GM12873 (cell line): ENCODE results near the gene MFAP3.

ENCODE experiments used
- TF ChIP-seq, protein P1 (sequence below): IDR thresholded peaks from 2 replicates; pipeline ENCODE4 v1.5.1; 2012; ENCODE audit warnings: low read depth, mild to moderate bottlenecking, moderate library complexity, low read length, control low read depth; ENCODE audit not compliant: insufficient read depth; ENCODE audit errors: missing control alignments

MFAP3 gene

GRCh38 chr5:154038707-154039457 is at the start of gene MFAP3, which contains the start of gene FAM114A2:
Gene MFAP3 (plus strand): TSS chr5:154038967. CDS start chr5:154049723, 10,756 bp downstream.
Gene FAM114A2 (minus strand): TSS chr5:154038910. CDS start chr5:154034953, 3,957 bp downstream.
- TF ChIP-seq, protein P1, sequence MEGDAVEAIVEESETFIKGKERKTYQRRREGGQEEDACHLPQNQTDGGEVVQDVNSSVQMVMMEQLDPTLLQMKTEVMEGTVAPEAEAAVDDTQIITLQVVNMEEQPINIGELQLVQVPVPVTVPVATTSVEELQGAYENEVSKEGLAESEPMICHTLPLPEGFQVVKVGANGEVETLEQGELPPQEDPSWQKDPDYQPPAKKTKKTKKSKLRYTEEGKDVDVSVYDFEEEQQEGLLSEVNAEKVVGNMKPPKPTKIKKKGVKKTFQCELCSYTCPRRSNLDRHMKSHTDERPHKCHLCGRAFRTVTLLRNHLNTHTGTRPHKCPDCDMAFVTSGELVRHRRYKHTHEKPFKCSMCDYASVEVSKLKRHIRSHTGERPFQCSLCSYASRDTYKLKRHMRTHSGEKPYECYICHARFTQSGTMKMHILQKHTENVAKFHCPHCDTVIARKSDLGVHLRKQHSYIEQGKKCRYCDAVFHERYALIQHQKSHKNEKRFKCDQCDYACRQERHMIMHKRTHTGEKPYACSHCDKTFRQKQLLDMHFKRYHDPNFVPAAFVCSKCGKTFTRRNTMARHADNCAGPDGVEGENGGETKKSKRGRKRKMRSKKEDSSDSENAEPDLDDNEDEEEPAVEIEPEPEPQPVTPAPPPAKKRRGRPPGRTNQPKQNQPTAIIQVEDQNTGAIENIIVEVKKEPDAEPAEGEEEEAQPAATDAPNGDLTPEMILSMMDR, result no peak

GRCh38 chr5:153991168-153991567 is 47.6 kb upstream of the MFAP3 start:
- TF ChIP-seq, protein P1, result no peak

DNA sequence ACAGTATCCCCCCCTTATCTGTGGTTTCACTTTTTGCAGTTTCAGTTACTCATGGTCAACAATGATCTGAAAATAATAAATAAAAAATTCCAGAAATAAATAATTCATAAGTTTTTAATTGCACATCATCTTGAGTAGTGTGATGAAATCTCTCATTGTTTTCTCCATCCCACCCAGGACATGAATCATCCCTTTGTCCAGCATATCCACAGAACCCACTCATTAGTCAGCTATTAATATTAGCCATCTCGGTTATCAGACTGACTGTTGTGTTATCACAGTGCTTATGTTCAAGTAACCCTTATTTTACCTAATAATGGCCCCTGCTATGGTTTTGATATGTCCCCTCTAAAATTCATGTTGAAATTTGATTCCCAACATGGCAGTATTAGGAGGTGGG is 40.8 kb upstream of the MFAP3 start:
- TF ChIP-seq, protein P1, result no peak

DNA sequence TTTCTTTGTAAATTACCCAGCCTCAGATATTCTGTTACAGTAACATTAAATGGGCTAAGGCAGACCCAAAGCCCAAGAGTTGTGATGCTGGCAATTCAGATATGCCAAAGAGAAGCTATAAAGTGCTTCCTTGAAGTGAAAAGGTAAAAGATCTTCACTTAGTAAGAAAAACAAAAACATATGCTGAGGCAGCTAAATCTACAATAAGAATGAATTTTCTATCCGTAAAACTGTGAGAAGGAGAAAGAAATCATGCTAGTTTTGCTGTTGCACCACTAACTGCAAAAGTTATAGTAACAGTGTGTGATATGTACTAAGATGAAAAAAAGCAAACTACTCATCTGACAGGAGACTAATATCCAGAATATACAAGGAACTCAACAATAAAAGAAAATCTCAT is 40.0 kb upstream of the MFAP3 start:
- TF ChIP-seq, protein P1, result no peak

DNA sequence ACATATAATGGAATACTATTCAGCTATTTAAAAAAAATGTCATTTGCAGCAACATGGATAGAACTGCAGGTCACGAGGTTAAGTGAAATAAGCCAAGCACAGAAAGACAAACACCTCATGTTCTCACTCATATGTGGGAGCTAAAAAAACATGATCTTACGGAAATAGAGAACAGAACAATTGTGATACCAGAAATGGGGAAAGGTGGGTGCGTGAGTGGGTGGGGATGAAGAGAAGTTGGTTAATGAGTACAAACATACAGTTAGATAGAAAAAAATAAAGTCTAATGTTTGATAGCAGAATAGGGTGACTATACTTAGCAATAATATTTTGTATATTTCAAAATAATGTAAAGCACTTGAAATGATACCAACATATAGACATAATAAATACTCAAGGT is 38.8 kb upstream of the MFAP3 start:
- TF ChIP-seq, protein P1, result no peak

- TF ChIP-seq, protein P1, result no peak
Measured at GRCh38 chr5:154000703-154001102, 38.1 kb upstream of the MFAP3 start.

DNA sequence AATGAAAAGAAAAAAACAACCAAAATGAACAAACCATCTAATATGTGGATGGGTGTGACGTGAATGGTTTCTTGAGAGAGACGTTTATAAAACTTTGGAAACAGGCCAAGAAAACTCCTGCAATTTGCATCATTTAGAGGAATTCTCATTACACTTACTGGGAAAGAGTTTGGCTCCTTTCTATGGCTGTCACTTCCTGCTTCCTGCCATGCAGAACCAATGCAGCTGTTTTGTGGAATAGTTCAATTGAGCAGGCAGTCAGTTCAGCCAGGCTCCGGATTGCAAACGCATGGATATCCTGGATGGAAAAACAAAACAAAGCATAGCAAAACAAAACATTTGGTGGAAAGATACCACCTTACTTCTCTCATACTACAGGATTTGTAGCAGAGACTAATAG is 36.7 kb upstream of the MFAP3 start:
- TF ChIP-seq, protein P1, result no peak
